Keratinocyte (primary cell): ENCODE data around the gene CARD8. TPM values are rescaled to one million over a fixed set of nuclear protein-coding genes. Genes with fewer than 3 reads are reported as not detected.

Source experiments
- DNase-seq: peaks from one replicate; pipeline ENCODE4 v3.0.0-alpha.2; 2011; ENCODE audit warnings: low read depth, missing footprints, low spot score
- FAIRE-seq: peaks from 2 replicates; lab custom pipeline; 2011; peaks lifted over from hg19 to GRCh38; lab: Jason Lieb, UNC
- H2AFZ ChIP-seq: 2 replicates; pipeline ENCODE4 v1.6.0; 2012; ENCODE audit warnings: low read length, control low read depth, inconsistent platforms; ENCODE audit not compliant: control insufficient read depth
- H3K27ac ChIP-seq: 2 replicates; pipeline ENCODE4 v1.5.1; 2011; ENCODE audit warnings: low read length; ENCODE audit not compliant: control insufficient read depth, insufficient read depth
- H3K27me3 ChIP-seq: 3 replicates; pipeline ENCODE4 v1.6.0; 2011; ENCODE audit warnings: low read length; ENCODE audit not compliant: control insufficient read depth, insufficient read depth; ENCODE audit errors: extremely low read depth
- H3K36me3 ChIP-seq, 2 experiments: 2 replicates in 1 of 2; 3 replicates in 1 of 2; pipeline ENCODE4 v1.5.1; 2011; ENCODE audit warnings: low read length in 2 of 2, mild to moderate bottlenecking in 1 of 2; ENCODE audit not compliant: control insufficient read depth in 2 of 2, insufficient read depth in 2 of 2; ENCODE audit errors: extremely low read depth in 1 of 2
- H3K4me1 ChIP-seq: 3 replicates; pipeline ENCODE4 v1.5.1; 2011; ENCODE audit warnings: low read length; ENCODE audit not compliant: control insufficient read depth, insufficient read depth; ENCODE audit errors: extremely low read depth
- H3K4me2 ChIP-seq: 3 replicates; pipeline ENCODE4 v1.6.0; 2011; ENCODE audit warnings: low read depth, low read length; ENCODE audit not compliant: control insufficient read depth, insufficient read depth; ENCODE audit errors: extremely low read depth
- H3K4me3 ChIP-seq, 3 experiments: fragments of 200-600 bp in 1 of 3; sonication (generic) in 1 of 3; 2 replicates in 2 of 3; 3 replicates in 1 of 3; pipeline ENCODE4 v1.5.1; 2011 to 2016; ENCODE audit warnings: low read length in 3 of 3, mild to moderate bottlenecking in 3 of 3, control low read depth in 2 of 3, inconsistent platforms in 1 of 3, low read depth in 1 of 3, mixed read lengths in 1 of 3, mixed run types in 1 of 3, moderate library complexity in 1 of 3; ENCODE audit not compliant: control insufficient read depth in 2 of 3, insufficient read depth in 2 of 3; ENCODE audit errors: extremely low read depth in 1 of 3
- H3K79me2 ChIP-seq: 2 replicates; pipeline ENCODE4 v1.6.0; 2012; ENCODE audit warnings: low read length; ENCODE audit not compliant: control insufficient read depth, insufficient read depth
- H3K9ac ChIP-seq: 3 replicates; pipeline ENCODE4 v1.6.0; 2011; ENCODE audit warnings: low read length; ENCODE audit not compliant: control insufficient read depth, insufficient read depth; ENCODE audit errors: extremely low read depth
- H3K9me1 ChIP-seq: 3 replicates; pipeline ENCODE4 v1.6.0; 2011; ENCODE audit warnings: low read length; ENCODE audit not compliant: control insufficient read depth, insufficient read depth; ENCODE audit errors: extremely low read depth
- H3K9me3 ChIP-seq: 2 replicates; pipeline ENCODE4 v1.5.1; 2012; ENCODE audit warnings: low read depth, low read length; ENCODE audit not compliant: control insufficient read depth
- H4K20me1 ChIP-seq: 3 replicates; pipeline ENCODE4 v1.6.0; 2011; ENCODE audit warnings: low read length; ENCODE audit not compliant: control insufficient read depth, insufficient read depth; ENCODE audit errors: extremely low read depth
- CTCF ChIP-seq, 3 experiments: IDR thresholded peaks in 1 of 3; conservative IDR thresholded peaks in 1 of 3; optimal IDR thresholded peaks in 1 of 3; 2 replicates in 2 of 3; 3 replicates in 1 of 3; pipeline versions ENCODE3 to v1.5.1; 2011; ENCODE audit warnings: low read length in 3 of 3, mild to moderate bottlenecking in 3 of 3, moderate library complexity in 2 of 3, control low read depth in 1 of 3, inconsistent platforms in 1 of 3; ENCODE audit not compliant: insufficient read depth in 2 of 3; ENCODE audit errors: extremely low read depth in 1 of 3
- EZH2 ChIP-seq: IDR thresholded peaks from one replicate; pipeline ENCODE4 v1.6.1; 2012; ENCODE audit warnings: inconsistent platforms, mild to moderate bottlenecking, low read length, moderate library complexity
- dilution Hi-C: fragments of 300-500 bp; cut with MboI; formaldehyde crosslinking; loops from one replicate; pipeline ENCODE4 v1.7.0; 2020; ENCODE audit warnings: low sequenced_read_pairs; ENCODE audit not compliant: extremely low pct_ligation_motif_present
- polyA plus RNA-seq, 5 experiments: library from polyadenylated mRNA; depleted of rRNA in 3 of 5; stranded (reverse) in 3 of 5; stranded (forward) in 1 of 5; unstranded in 1 of 5; fragments of >200 nt; gene quantifications; 1 replicate in 1 of 5; 2 replicates in 3 of 5; 3 replicates in 1 of 5; pipeline versions ENCODE4 v1.2.1 to v1.2.3, GENCODE V29; 2011 to 2012; ENCODE audit warnings: missing spikeins in 2 of 5, low read depth in 1 of 5, low replicate concordance in 1 of 5

Gene CARD8
- polyA plus RNA-seq, 1 donor (not counting 4 experiments of a cell fraction or from before 2014, with no cell fraction given): 5.2 TPM

GRCh38 chr19:48239120-48239519, 16.6 kb downstream of the CARD8 start:
- Histone ChIP-seq H3K9me1 (no peaks in the 10 kb centered on the region), H3K79me2 (no peaks in the 10 kb centered on the region), H3K36me3 (no peaks in the 10 kb centered on the region), H3K9me3 (no peaks in the 10 kb centered on the region), H4K20me1 (no peaks in the 10 kb centered on the region), H2AFZ (no peak overlapping the region), H3K27me3 (no peaks in the 10 kb centered on the region), H3K4me2 (no peak overlapping the region), H3K9ac (no peak overlapping the region), H3K4me1 (no peaks in the 10 kb centered on the region), H3K4me3 (no peak overlapping the region), H3K27ac (no peak overlapping the region)
- TF ChIP-seq EZH2 (no peak), CTCF (optimal IDR thresholded peaks at IDR 0.05 in 1 of 3, IDR thresholded peaks at IDR 0.05 in 1 of 3, conservative IDR thresholded peaks at IDR 0.05 in 1 of 3; ENCODE audit: extremely low read depth in 1 of 3, insufficient read depth in 2 of 3, low read length in 3 of 3) (no peak)
- dilution Hi-C loops: no loop called here
- no peak for FAIRE-seq
- no peak for DNase-seq

GRCh38 chr19:48237057-48237456, 18.7 kb downstream of the CARD8 start:
- Histone ChIP-seq H4K20me1 (no peaks in the 10 kb centered on the region), H3K27me3 (no peaks in the 10 kb centered on the region), H3K4me3 (no peak overlapping the region), H3K27ac (no peak overlapping the region), H2AFZ (no peak overlapping the region), H3K9me3 (no peaks in the 10 kb centered on the region), H3K79me2 (no peaks in the 10 kb centered on the region), H3K36me3 (peaks cover 0 to 1% of the 10 kb centered on the region in 2 experiments), H3K9me1 (no peaks in the 10 kb centered on the region), H3K4me2 (no peak overlapping the region), H3K9ac (no peak overlapping the region), H3K4me1 (no peaks in the 10 kb centered on the region)
- FAIRE-seq (no peak), DNase-seq (no peak)
- TF ChIP-seq CTCF (optimal IDR thresholded peaks at IDR 0.05 in 1 of 3, IDR thresholded peaks at IDR 0.05 in 1 of 3, conservative IDR thresholded peaks at IDR 0.05 in 1 of 3; ENCODE audit: extremely low read depth in 1 of 3, insufficient read depth in 2 of 3, low read length in 3 of 3) (no peak), EZH2 (no peak)
- dilution Hi-C loops: no loop called here
